Activated T-helper 2 cell treated with anti-CD3 and anti-CD28 coated beads, Interferon-gamma antibody, Interleukin-2, Interleukin-4, amounts not matched to agents 10 μg/mL and 5 μg/mL and 100 μg/mL, durations not matched to agents 14 hours and 24 hours and 36 hours (primary cell): Measurements from ENCODE around the gene KCNN3. TPM values are rescaled to one million over a fixed set of nuclear protein-coding genes. Genes with fewer than 3 reads are reported as not detected.
A peak's percentile ranks its signal among the peaks of the same experiment; 100 is the strongest.

Experiments used
- DNase-seq: peaks from one replicate; pipeline ENCODE4 v3.0.0; 2021; ENCODE audit warnings: low spot score
- H3K27ac Mint-ChIP-seq: one replicate; pipeline ENCODE4 v1.8.0; 2021; ENCODE audit warnings: mixed read lengths
- H3K27me3 Mint-ChIP-seq: one replicate; pipeline ENCODE4 v1.8.0; 2021; ENCODE audit warnings: low read depth, mixed read lengths
- H3K36me3 Mint-ChIP-seq: one replicate; pipeline ENCODE4 v1.8.0; 2021; ENCODE audit warnings: low read depth, mixed read lengths
- H3K4me1 Mint-ChIP-seq: one replicate; pipeline ENCODE4 v1.8.0; 2021; ENCODE audit warnings: low read depth, mixed read lengths
- H3K4me3 Mint-ChIP-seq: one replicate; pipeline ENCODE4 v1.8.0; 2021; ENCODE audit warnings: low read depth, mild to moderate bottlenecking, moderate library complexity, mixed read lengths
- H3K9me3 Mint-ChIP-seq: one replicate; pipeline ENCODE4 v1.8.0; 2021; ENCODE audit warnings: mixed read lengths
- intact Hi-C: fragments of 100-400 bp; cut with micrococcal nuclease; formaldehyde crosslinking; loops from one replicate; pipeline ENCODE4 v1.15.1; 2023
- total RNA-seq: library from RNA; stranded (reverse); gene quantifications from 2 replicates; pipeline ENCODE4 v1.2.3, GENCODE V29; 2022

KCNN3 gene
- total RNA-seq, 1 donor from 2014 or later, result 0.91 TPM

- H3K36me3 Mint-ChIP-seq, result no peaks in the 10 kb centered on the region
- intact Hi-C loops, result loop anchor here (5.0 kb wide), 1 partner anchor 40 kb away; no protein-coding TSS in a partner anchor
- H3K9me3 Mint-ChIP-seq, result no peaks in the 10 kb centered on the region
- DNase-seq, result no peak
- peaks cover under 1% of the 10 kb centered on the region for H3K27me3 Mint-ChIP-seq
- H3K27ac Mint-ChIP-seq, result no peak overlapping the region
- peaks cover 32% of the 10 kb centered on the region for H3K4me1 Mint-ChIP-seq
- no peak overlapping the region for H3K4me3 Mint-ChIP-seq
These were observed 153.2 kb downstream of the KCNN3 start for GRCh38 chr1:154716614-154717527.

- intact Hi-C loops, result loop anchor here (5.0 kb wide), 1 partner anchor 41 kb away; no protein-coding TSS in a partner anchor
- H3K4me3 Mint-ChIP-seq, result no peak overlapping the region
- peaks cover 3% of the 10 kb centered on the region for H3K27me3 Mint-ChIP-seq
These were observed 154.1 kb downstream of the KCNN3 start for GRCh38 chr1:154716011-154716410.

GRCh38 chr1:154715385-154715784, 154.7 kb downstream of the KCNN3 start:
- Mint-ChIP-seq H3K36me3 (no peaks in the 10 kb centered on the region), H3K27ac (peak overlapping the region; percentile 3), H3K27me3 (peaks cover 3% of the 10 kb centered on the region), H3K4me3 (no peak overlapping the region), H3K4me1 (peaks cover 22% of the 10 kb centered on the region), H3K9me3 (no peaks in the 10 kb centered on the region)
- intact Hi-C loops, result loop anchor here (5.0 kb wide), 1 partner anchor 42 kb away; no protein-coding TSS in a partner anchor
- DNase-seq, result no peak

More at GRCh38 chr1:154716011-154716410, 154.1 kb downstream of the KCNN3 start:
- DNase-seq, result no peak
- peaks cover 27% of the 10 kb centered on the region for H3K4me1 Mint-ChIP-seq
- no peaks in the 10 kb centered on the region for H3K36me3 Mint-ChIP-seq
- H3K27ac Mint-ChIP-seq, result no peak overlapping the region
- no peaks in the 10 kb centered on the region for H3K9me3 Mint-ChIP-seq

GRCh38 chr1:154714638-154715037, 155.4 kb downstream of the KCNN3 start:
- Mint-ChIP-seq H3K4me3 (no peak overlapping the region), H3K27ac (no peak overlapping the region), H3K36me3 (no peaks in the 10 kb centered on the region), H3K4me1 (peaks cover 14% of the 10 kb centered on the region), H3K27me3 (peaks cover 3% of the 10 kb centered on the region), H3K9me3 (no peaks in the 10 kb centered on the region)
- intact Hi-C loops, result loop anchor here (5.0 kb wide), 1 partner anchor 43 kb away; no protein-coding TSS in a partner anchor
- no peak for DNase-seq

GRCh38 chr1:154714052-154714623, 155.9 kb downstream of the KCNN3 start:
- Mint-ChIP-seq H3K4me1 (peaks cover 9% of the 10 kb centered on the region), H3K27me3 (peaks cover 3% of the 10 kb centered on the region), H3K9me3 (no peaks in the 10 kb centered on the region), H3K27ac (no peak overlapping the region), H3K4me3 (no peak overlapping the region), H3K36me3 (no peaks in the 10 kb centered on the region)
- no peak for DNase-seq
- intact Hi-C loops, result no loop called here

- peaks cover 9% of the 10 kb centered on the region for H3K4me1 Mint-ChIP-seq
- no peaks in the 10 kb centered on the region for H3K9me3 Mint-ChIP-seq
- no peaks in the 10 kb centered on the region for H3K36me3 Mint-ChIP-seq
- DNase-seq, result no peak
- no peak overlapping the region for H3K4me3 Mint-ChIP-seq
- H3K27ac Mint-ChIP-seq, result no peak overlapping the region
- intact Hi-C loops, result no loop called here
- H3K27me3 Mint-ChIP-seq, result peaks cover 3% of the 10 kb centered on the region
These were observed 157.1 kb downstream of the KCNN3 start for GRCh38 chr1:154713005-154713404.

- H3K27ac Mint-ChIP-seq, result no peak overlapping the region
- no peak overlapping the region for H3K4me3 Mint-ChIP-seq
- H3K36me3 Mint-ChIP-seq, result no peaks in the 10 kb centered on the region
- no peak for DNase-seq
- intact Hi-C loops, result no loop called here
- H3K4me1 Mint-ChIP-seq, result peaks cover 9% of the 10 kb centered on the region
- peaks cover 3% of the 10 kb centered on the region for H3K27me3 Mint-ChIP-seq
- H3K9me3 Mint-ChIP-seq, result no peaks in the 10 kb centered on the region
These were observed 157.8 kb downstream of the KCNN3 start for GRCh38 chr1:154712166-154712810.

GRCh38 chr1:154711416-154711815, 158.7 kb downstream of the KCNN3 start:
- Mint-ChIP-seq H3K4me1 (peaks cover 7% of the 10 kb centered on the region), H3K36me3 (no peaks in the 10 kb centered on the region), H3K9me3 (no peaks in the 10 kb centered on the region), H3K4me3 (no peak overlapping the region), H3K27ac (no peak overlapping the region), H3K27me3 (peaks cover 3% of the 10 kb centered on the region)
- no peak for DNase-seq
- intact Hi-C loops, result no loop called here

- Mint-ChIP-seq H3K36me3 (no peaks in the 10 kb centered on the region), H3K27ac (no peak overlapping the region), H3K9me3 (no peaks in the 10 kb centered on the region), H3K4me3 (no peak overlapping the region), H3K4me1 (peaks cover 9% of the 10 kb centered on the region), H3K27me3 (peaks cover 5% of the 10 kb centered on the region)
- no peak for DNase-seq
- intact Hi-C loops, result no loop called here
These were observed 160.0 kb downstream of the KCNN3 start for GRCh38 chr1:154710106-154710505.

- Mint-ChIP-seq H3K4me3 (no peak overlapping the region), H3K36me3 (no peaks in the 10 kb centered on the region), H3K4me1 (peaks cover 7% of the 10 kb centered on the region), H3K9me3 (no peaks in the 10 kb centered on the region), H3K27ac (no peak overlapping the region), H3K27me3 (peaks cover 16% of the 10 kb centered on the region)
- DNase-seq, result no peak
- intact Hi-C loops, result no loop called here
These were observed 162.1 kb downstream of the KCNN3 start for GRCh38 chr1:154707901-154708463.

- no peak overlapping the region for H3K4me3 Mint-ChIP-seq
- H3K4me1 Mint-ChIP-seq, result peaks cover 7% of the 10 kb centered on the region
- intact Hi-C loops, result no loop called here
- H3K9me3 Mint-ChIP-seq, result no peaks in the 10 kb centered on the region
- no peak overlapping the region for H3K27ac Mint-ChIP-seq
- H3K36me3 Mint-ChIP-seq, result no peaks in the 10 kb centered on the region
- DNase-seq, result no peak
- peaks cover 15% of the 10 kb centered on the region for H3K27me3 Mint-ChIP-seq
These were observed 163.2 kb downstream of the KCNN3 start for GRCh38 chr1:154706851-154707250.

- no peak overlapping the region for H3K27ac Mint-ChIP-seq
- intact Hi-C loops, result no loop called here
- no peak for DNase-seq
- H3K9me3 Mint-ChIP-seq, result no peaks in the 10 kb centered on the region
- H3K4me1 Mint-ChIP-seq, result peaks cover 7% of the 10 kb centered on the region
- no peaks in the 10 kb centered on the region for H3K36me3 Mint-ChIP-seq
- peaks cover 13% of the 10 kb centered on the region for H3K27me3 Mint-ChIP-seq
- no peak overlapping the region for H3K4me3 Mint-ChIP-seq
These were observed 164.5 kb downstream of the KCNN3 start for GRCh38 chr1:154705544-154705943.
